WERI-Rb-1 (cell line): ENCODE results near the gene TTC27.

Experiments used
- DNase-seq: peaks from one replicate; pipeline ENCODE4 v3.0.0-alpha.2; 2020
- H3K27ac ChIP-seq: fragments of 250-450 bp; sonication (Bioruptor Pico); 2 replicates; pipeline ENCODE4 v1.5.1; 2020; ENCODE audit warnings: mild to moderate bottlenecking, moderate library complexity
- H3K27me3 ChIP-seq: fragments of 250-450 bp; sonication (Bioruptor Pico); 2 replicates; pipeline ENCODE4 v1.5.1; 2021; ENCODE audit warnings: mild to moderate bottlenecking, low read depth, moderate library complexity; ENCODE audit not compliant: insufficient read depth, severe bottlenecking
- H3K36me3 ChIP-seq: fragments of 250-450 bp; sonication (Bioruptor Pico); 2 replicates; pipeline ENCODE4 v1.5.1; 2020; ENCODE audit warnings: mild to moderate bottlenecking, moderate library complexity
- H3K4me3 ChIP-seq: 2 replicates; pipeline ENCODE4 v1.5.1; 2011; ENCODE audit warnings: low read depth, mild to moderate bottlenecking, control low read depth, low read length
- H3K9me3 ChIP-seq: fragments of 250-450 bp; sonication (Bioruptor Pico); 2 replicates; pipeline ENCODE4 v1.5.1; 2021; ENCODE audit warnings: mild to moderate bottlenecking, moderate library complexity; ENCODE audit not compliant: severe bottlenecking
- CTCF ChIP-seq: IDR thresholded peaks from 2 replicates; pipeline ENCODE4 v1.5.1; 2011; ENCODE audit warnings: low read depth, mild to moderate bottlenecking, control low read depth, inconsistent platforms, low read length

The TTC27 gene

DNA sequence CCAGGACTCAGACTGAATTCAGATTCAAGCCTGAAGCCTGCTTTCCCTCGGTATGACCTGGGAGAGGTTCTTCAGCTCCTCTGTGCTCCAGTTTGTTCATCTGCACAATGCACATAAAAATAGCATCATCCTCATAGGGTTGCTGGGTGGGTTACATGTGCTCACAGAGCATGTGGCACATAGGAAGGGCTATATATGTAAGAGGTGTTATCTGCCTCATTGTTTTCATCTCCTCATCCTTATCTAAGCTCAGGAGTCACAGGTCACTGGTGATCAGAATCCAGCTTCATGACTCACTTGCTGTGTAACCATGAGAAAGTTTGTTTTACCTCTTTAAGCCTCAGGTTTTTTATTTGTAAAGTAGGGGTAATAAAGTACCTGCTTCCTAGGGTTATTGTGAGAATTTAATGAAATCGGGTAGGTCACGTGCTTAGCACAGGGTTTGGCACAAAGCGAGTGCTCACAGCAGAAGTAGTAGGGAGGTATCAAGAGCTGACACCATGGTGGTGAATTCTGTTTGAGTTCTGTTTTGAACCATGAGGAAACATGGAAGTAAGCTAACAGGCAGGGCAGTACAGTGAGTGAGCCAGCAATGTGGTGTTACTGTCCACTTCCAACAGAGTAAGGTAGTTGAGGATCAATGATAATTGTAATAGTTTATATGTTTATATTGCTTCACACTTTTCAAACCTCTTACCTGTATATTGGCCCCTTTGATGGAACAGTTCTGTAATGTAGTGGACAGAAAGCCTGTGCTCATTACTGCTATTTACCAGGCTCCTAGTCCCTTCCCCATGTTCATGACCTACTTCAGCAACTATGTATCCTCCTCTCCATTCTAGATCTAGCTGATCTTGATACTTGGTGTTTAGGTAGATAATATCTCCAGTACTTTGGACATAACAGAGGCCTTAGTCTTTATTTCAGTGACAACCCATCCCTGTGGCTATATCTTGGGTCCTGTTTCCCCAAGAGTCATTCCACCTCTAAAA is 177.6 kb downstream of the TTC27 start:
- DNase-seq, result no peak
- Histone ChIP-seq H3K9me3 (no peaks in the 10 kb centered on the region), H3K27me3 (no peaks in the 10 kb centered on the region)

DNA sequence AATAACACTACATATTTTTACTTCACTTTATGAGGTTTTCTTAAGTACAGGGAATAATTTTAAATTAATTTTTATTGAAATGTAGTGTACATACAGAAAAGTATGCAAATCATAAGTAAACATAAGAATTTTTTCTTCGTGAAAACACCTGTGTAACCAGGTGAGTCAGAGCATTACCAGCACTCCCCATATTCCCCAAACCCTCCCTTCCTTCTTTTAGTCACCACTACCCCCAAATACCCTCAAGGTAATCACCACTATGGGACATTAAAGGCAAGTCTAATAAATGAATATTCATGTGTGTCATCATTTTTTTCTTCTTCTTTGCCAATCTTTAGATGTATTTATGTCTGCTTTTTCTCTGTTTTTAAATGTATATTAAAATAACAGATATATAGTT is 179.0 kb downstream of the TTC27 start:
- H3K4me3 ChIP-seq, result no peak overlapping the region
- DNase-seq, result no peak
- H3K27ac ChIP-seq, result no peak overlapping the region
- H3K27me3 ChIP-seq, result no peaks in the 10 kb centered on the region
- H3K9me3 ChIP-seq, result no peaks in the 10 kb centered on the region
- TF ChIP-seq CTCF, result no peak
- no peaks in the 10 kb centered on the region for H3K36me3 ChIP-seq

More for the DNA sequence above, 177.6 kb downstream of the TTC27 start:
- no peak for TF ChIP-seq CTCF
- Histone ChIP-seq H3K4me3 (no peak overlapping the region), H3K36me3 (no peaks in the 10 kb centered on the region), H3K27ac (no peak overlapping the region)

- Histone ChIP-seq H3K27ac (no peak overlapping the region), H3K36me3 (no peaks in the 10 kb centered on the region)
- TF ChIP-seq CTCF, result no peak
Observed at GRCh38 chr2:32807662-32808061, 179.8 kb downstream of the TTC27 start.

GRCh38 chr2:32810909-32811495 is 183.2 kb downstream of the TTC27 start:
- DNase-seq, result no peak
- no peaks in the 10 kb centered on the region for H3K27me3 ChIP-seq
- no peaks in the 10 kb centered on the region for H3K36me3 ChIP-seq
- TF ChIP-seq CTCF, result no peak
- H3K4me3 ChIP-seq, result no peak overlapping the region
- H3K27ac ChIP-seq, result no peak overlapping the region
- no peaks in the 10 kb centered on the region for H3K9me3 ChIP-seq

More at GRCh38 chr2:32807662-32808061, 179.8 kb downstream of the TTC27 start:
- H3K9me3 ChIP-seq, result no peaks in the 10 kb centered on the region
- H3K27me3 ChIP-seq, result no peaks in the 10 kb centered on the region
- no peak for DNase-seq
- H3K4me3 ChIP-seq, result no peak overlapping the region

GRCh38 chr2:32811696-32812095 is 183.8 kb downstream of the TTC27 start:
- TF ChIP-seq CTCF, result no peak
- no peak for DNase-seq
- H3K4me3 ChIP-seq, result no peak overlapping the region
- no peaks in the 10 kb centered on the region for H3K9me3 ChIP-seq
- H3K27me3 ChIP-seq, result no peaks in the 10 kb centered on the region
- no peaks in the 10 kb centered on the region for H3K36me3 ChIP-seq
- no peak overlapping the region for H3K27ac ChIP-seq
